ENCODE data around the gene SEC31B.

GRCh38 chr10:100566561-100566960 is 46.9 kb upstream of the SEC31B start:
- TF ChIP-seq EZH2 (IDR thresholded peaks at IDR 0.05; ENCODE audit: borderline replicate concordance), result no peak
- TF ChIP-seq CTCF (IDR thresholded peaks at IDR 0.05; ENCODE audit: poor library complexity), result no peak
- TF ChIP-seq EZH2phosphoT487 (IDR thresholded peaks at IDR 0.05; ENCODE audit: low read depth, severe bottlenecking, unreplicated experiment), result no peak
